ENCODE results near the gene OR10H2.

DNA sequence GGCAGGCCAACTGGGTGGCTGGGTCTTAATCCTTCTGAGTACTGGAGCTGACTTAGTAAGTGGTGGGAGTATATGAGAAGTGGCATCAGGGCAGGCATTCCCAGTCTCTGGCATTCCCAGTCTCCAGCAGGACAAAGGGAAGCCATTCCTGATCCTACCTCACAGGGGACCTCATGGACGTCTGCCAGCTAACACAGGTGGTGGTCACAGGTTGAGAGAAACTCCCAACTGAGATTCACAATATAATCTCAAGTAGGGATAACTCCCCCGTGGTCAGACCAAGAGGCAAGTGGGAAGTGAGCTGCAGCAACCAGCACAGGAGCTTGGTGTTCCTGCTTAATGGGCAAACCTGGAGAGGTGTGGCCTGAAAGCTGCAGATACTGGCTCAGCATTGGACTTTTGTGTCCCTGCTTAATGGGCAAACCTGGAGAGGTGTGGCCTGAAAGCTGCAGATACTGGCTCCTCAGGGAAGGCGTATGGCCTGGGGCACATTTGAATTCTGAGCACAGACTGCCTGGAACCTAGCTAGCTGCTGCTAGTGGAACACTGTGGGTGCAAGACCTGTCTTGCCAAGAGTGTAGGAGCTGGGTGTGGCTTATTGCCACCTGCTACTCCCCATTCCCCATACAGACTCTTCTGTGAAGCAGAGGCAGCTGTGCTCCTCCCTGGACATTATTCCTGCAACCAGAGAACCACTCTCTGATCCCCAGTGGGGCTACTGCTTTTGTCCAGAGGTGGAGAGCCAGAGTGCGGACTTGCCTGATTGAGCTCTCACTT lies 25.9 kb upstream of the OR10H2 start:
- TF ChIP-seq, protein P1, sequence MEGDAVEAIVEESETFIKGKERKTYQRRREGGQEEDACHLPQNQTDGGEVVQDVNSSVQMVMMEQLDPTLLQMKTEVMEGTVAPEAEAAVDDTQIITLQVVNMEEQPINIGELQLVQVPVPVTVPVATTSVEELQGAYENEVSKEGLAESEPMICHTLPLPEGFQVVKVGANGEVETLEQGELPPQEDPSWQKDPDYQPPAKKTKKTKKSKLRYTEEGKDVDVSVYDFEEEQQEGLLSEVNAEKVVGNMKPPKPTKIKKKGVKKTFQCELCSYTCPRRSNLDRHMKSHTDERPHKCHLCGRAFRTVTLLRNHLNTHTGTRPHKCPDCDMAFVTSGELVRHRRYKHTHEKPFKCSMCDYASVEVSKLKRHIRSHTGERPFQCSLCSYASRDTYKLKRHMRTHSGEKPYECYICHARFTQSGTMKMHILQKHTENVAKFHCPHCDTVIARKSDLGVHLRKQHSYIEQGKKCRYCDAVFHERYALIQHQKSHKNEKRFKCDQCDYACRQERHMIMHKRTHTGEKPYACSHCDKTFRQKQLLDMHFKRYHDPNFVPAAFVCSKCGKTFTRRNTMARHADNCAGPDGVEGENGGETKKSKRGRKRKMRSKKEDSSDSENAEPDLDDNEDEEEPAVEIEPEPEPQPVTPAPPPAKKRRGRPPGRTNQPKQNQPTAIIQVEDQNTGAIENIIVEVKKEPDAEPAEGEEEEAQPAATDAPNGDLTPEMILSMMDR (IDR thresholded peaks at IDR 0.05; ENCODE audit: insufficient read depth, low read depth, low read length) = no peak
- no peak for TF ChIP-seq EZH2 (IDR thresholded peaks at IDR 0.05; ENCODE audit: insufficient read depth, low read length)

All from astrocyte (in vitro differentiated cells and primary cell).